GM19099 (cell line): ENCODE data around the gene THSD7A.

Source experiments
- POLR2A ChIP-seq: IDR thresholded peaks from 3 replicates; pipeline ENCODE4 v1.6.1; 2011; ENCODE audit warnings: low read depth; ENCODE audit not compliant: insufficient read length; ENCODE audit errors: extremely low read depth

The THSD7A gene

GRCh38 chr7:11831736-11832495, at the start of gene THSD7A:
Gene THSD7A (minus strand): TSS chr7:11832198. CDS start chr7:11831946, 252 bp downstream.
- no peak for TF ChIP-seq POLR2A

GRCh38 chr7:11881680-11882079, 49.7 kb upstream of the THSD7A start:
- TF ChIP-seq POLR2A = no peak

- TF ChIP-seq POLR2A = no peak
Measured at GRCh38 chr7:11875635-11876034, 43.6 kb upstream of the THSD7A start.

- no peak for TF ChIP-seq POLR2A
Measured at GRCh38 chr7:11865671-11866070, 33.7 kb upstream of the THSD7A start.

- TF ChIP-seq POLR2A = no peak
Measured at GRCh38 chr7:11858622-11859302, 26.8 kb upstream of the THSD7A start.

GRCh38 chr7:11858026-11858425, 26.0 kb upstream of the THSD7A start:
- no peak for TF ChIP-seq POLR2A

- no peak for TF ChIP-seq POLR2A
Measured at GRCh38 chr7:11848251-11848650, 16.3 kb upstream of the THSD7A start.

GRCh38 chr7:11847336-11847735, 15.3 kb upstream of the THSD7A start:
- TF ChIP-seq POLR2A = no peak

- no peak for TF ChIP-seq POLR2A
Measured at GRCh38 chr7:11846361-11846955, 14.5 kb upstream of the THSD7A start.

- no peak for TF ChIP-seq POLR2A
Measured at GRCh38 chr7:11843113-11843765, 11.2 kb upstream of the THSD7A start.

GRCh38 chr7:11841657-11842056, 9.7 kb upstream of the THSD7A start:
- no peak for TF ChIP-seq POLR2A

GRCh38 chr7:11835260-11835659, 3.3 kb upstream of the THSD7A start:
- no peak for TF ChIP-seq POLR2A

- no peak for TF ChIP-seq POLR2A
Measured at GRCh38 chr7:11833431-11833830, 1.4 kb upstream of the THSD7A start.

- no peak for TF ChIP-seq POLR2A
Measured at GRCh38 chr7:11831156-11831735, 752 bp downstream of the THSD7A start.

- TF ChIP-seq POLR2A = no peak
Measured at GRCh38 chr7:11830582-11831155, 1.3 kb downstream of the THSD7A start.

- no peak for TF ChIP-seq POLR2A
Measured at GRCh38 chr7:11829954-11830353, 2.0 kb downstream of the THSD7A start.

GRCh38 chr7:11819947-11820346, 12.1 kb downstream of the THSD7A start:
- no peak for TF ChIP-seq POLR2A
